HepG2 (cell line): ENCODE measurements around the gene MIDN. TPM values are rescaled to one million over a fixed set of nuclear protein-coding genes. Genes with fewer than 3 reads are reported as not detected.

Source experiments
- ATAC-seq: fragments of 200-7000 bp; cut with Tn5 transposase; 3 replicates; pipeline ENCODE4 v1.9.1; 2020; ENCODE audit warnings: mild to moderate bottlenecking, moderate library complexity
- BruUV-seq: library from RNA; stranded (reverse); fragments of 400-500 nt; replicated peaks from 2 replicates; lab custom pipeline; 2021; lab: Mats Ljungman, UMichigan
- CTCF ChIA-PET: fragments of 300-600 bp; formaldehyde crosslinking; extraction: SDS; loops from one replicate; lab custom pipeline; 2021; ENCODE audit warnings: low total read pairs, inconsistent platforms, low intra/inter-chr PET ratio; lab: Yijun Ruan, JAX
- POLR2A ChIA-PET: fragments of 350-600 bp; sonication (Branson Sonifier 250); formaldehyde crosslinking; loops from one replicate; lab custom pipeline; 2020; ENCODE audit warnings: antibody characterized with exemption, inconsistent platforms; lab: Yijun Ruan, JAX
- DNase-seq: peaks from one replicate; pipeline ENCODE4 v3.0.0-alpha.2; 2015; ENCODE audit warnings: low spot score
- FAIRE-seq: peaks from 3 replicates; lab custom pipeline; 2011; peaks lifted over from hg19 to GRCh38; lab: Jason Lieb, UNC
- H2AFZ ChIP-seq: one replicate; pipeline ENCODE4 v1.6.1; 2011; ENCODE audit warnings: low read length, inconsistent platforms
- H3K27ac ChIP-seq: fragments of 300-600 bp; 3 replicates; pipeline ENCODE4 v1.8.0; 2011; ENCODE audit warnings: mixed run types, mild to moderate bottlenecking, mixed read lengths, low read length, inconsistent platforms; ENCODE audit not compliant: insufficient read depth; ENCODE audit errors: extremely low read length
- H3K27me3 ChIP-seq, 2 experiments: fragments of 200-600 bp in 1 of 2; 2 replicates in 1 of 2; 3 replicates in 1 of 2; pipeline versions ENCODE4 v1.6.0 to v1.8.0; 2011; ENCODE audit warnings: low read length in 2 of 2, mild to moderate bottlenecking in 2 of 2, moderate library complexity in 2 of 2, inconsistent platforms in 1 of 2; ENCODE audit not compliant: insufficient read depth in 2 of 2, control insufficient read depth in 1 of 2
- H3K36me3 ChIP-seq, 2 experiments: fragments of 200-600 bp in 1 of 2; replicated peaks in 1 of 2; 2 replicates in 1 of 2; 3 replicates in 1 of 2; pipeline versions ENCODE4 v1.5.1 to v1.8.0; 2011; ENCODE audit warnings: low read length in 2 of 2, inconsistent platforms in 1 of 2; ENCODE audit not compliant: insufficient read depth in 2 of 2, control insufficient read depth in 1 of 2
- H3K4me1 ChIP-seq: 2 replicates; pipeline ENCODE4 v1.5.1; 2012; ENCODE audit warnings: low read length, inconsistent platforms; ENCODE audit not compliant: insufficient read depth
- H3K4me2 ChIP-seq: 2 replicates; pipeline ENCODE4 v1.6.0; 2011; ENCODE audit warnings: low read depth, low read length, inconsistent platforms
- H3K4me3 ChIP-seq, 3 experiments: fragments of 200-600 bp in 1 of 3; sonication (generic), shearing (Covaris generic) in 1 of 3; replicated peaks in 1 of 3; 2 replicates each; pipeline ENCODE4 v1.5.1; 2011 to 2016; ENCODE audit warnings: low read length in 3 of 3, inconsistent platforms in 2 of 3, low read depth in 2 of 3, mild to moderate bottlenecking in 2 of 3, control low read depth in 1 of 3, mixed read lengths in 1 of 3; ENCODE audit not compliant: insufficient read depth in 1 of 3
- H3K79me2 ChIP-seq: one replicate; pipeline ENCODE4 v1.6.1; 2011; ENCODE audit warnings: low read length, inconsistent platforms; ENCODE audit not compliant: insufficient read depth
- H3K9ac ChIP-seq: 2 replicates; pipeline ENCODE4 v1.6.0; 2011; ENCODE audit warnings: mild to moderate bottlenecking, low read depth, low read length, inconsistent platforms; ENCODE audit not compliant: insufficient read depth
- H3K9me3 ChIP-seq: 2 replicates; pipeline ENCODE4 v1.5.1; 2012; ENCODE audit warnings: mild to moderate bottlenecking, low read length
- H4K20me1 ChIP-seq: 2 replicates; pipeline ENCODE4 v1.6.0; 2011; ENCODE audit warnings: inconsistent platforms, mild to moderate bottlenecking, low read length, moderate library complexity; ENCODE audit not compliant: insufficient read depth
- ETV5 ChIP-seq: IDR thresholded peaks from 2 replicates; pipeline ENCODE4 v1.6.1; 2018; ENCODE audit warnings: missing biosample characterization, missing genetic modification reagents, inconsistent platforms, borderline replicate concordance
- SMARCE1 ChIP-seq: fragments of 450-650 bp; IDR thresholded peaks from 2 replicates; pipeline ENCODE4 v1.6.1; 2017; ENCODE audit warnings: borderline replicate concordance
- TCF12 ChIP-seq, 2 experiments: fragments of 450-650 bp in 1 of 2; sonication (generic) in 1 of 2; formaldehyde crosslinking in 1 of 2; IDR thresholded peaks; 2 replicates each; pipeline versions ENCODE4 v1.6.1 to v1.8.0; 2017 to 2022; ENCODE audit warnings: antibody characterized with exemption in 1 of 2, mild to moderate bottlenecking in 1 of 2, missing genetic modification reagents in 1 of 2, moderate library complexity in 1 of 2
- ZFY ChIP-seq: sonication (generic); formaldehyde crosslinking; IDR thresholded peaks from 2 replicates; pipeline ENCODE4 v1.4.0; 2020; ENCODE audit warnings: missing genetic modification reagents
- WGBS: methylation state at CpG from one replicate; pipeline ENCODE4 v1.1.6; 2017; ENCODE audit warnings: low lambda C conversion rate; 5-methylcytosine and 5-hydroxymethylcytosine counted together
- in situ Hi-C: cut with HindIII; loops from 2 replicates; pipeline ENCODE4 v1.10.0; 2017; ENCODE audit warnings: low pct_unique_long_range_greater_than_20kb; ENCODE audit not compliant: extremely low pct_ligation_motif_present
- intact Hi-C: fragments of 100-400 bp; cut with micrococcal nuclease; formaldehyde crosslinking; loops from one replicate; pipeline ENCODE4 v1.10.0; 2022; ENCODE audit not compliant: unreplicated experiment
- polyA plus RNA-seq, 8 experiments: library from polyadenylated mRNA; depleted of rRNA in 3 of 8; stranded (reverse) in 7 of 8; unstranded in 1 of 8; fragments of >200 nt; fragmentation: Illumina TruSeq in 4 of 8; extraction: Trizol in 4 of 8; gene quantifications; 2 replicates each; pipeline versions ENCODE4 v1.2.1 to v1.2.3, GENCODE V29; 2011 to 2016; ENCODE audit warnings: low read depth in 4 of 8, missing spikeins in 1 of 8, mixed read lengths in 1 of 8; ENCODE audit not compliant: insufficient read depth in 1 of 8
- total RNA-seq, 5 experiments: library from RNA; depleted of rRNA; stranded (reverse); fragments of >200 nt; fragmentation: Illumina TruSeq; extraction: Trizol; gene quantifications; 2 replicates each; pipeline ENCODE4 v1.2.3, GENCODE V29; 2016; ENCODE audit warnings: low read depth in 1 of 5
- TF ChIP-seq, protein P1 (sequence below): IDR thresholded peaks from 2 replicates; pipeline ENCODE4 v1.6.1; 2016
- TF ChIP-seq, protein P2 (sequence below): sonication (generic); formaldehyde crosslinking; IDR thresholded peaks from 2 replicates; pipeline ENCODE4 v1.4.0; 2020; ENCODE audit warnings: missing genetic modification reagents
- TF ChIP-seq, protein P3 (sequence below): IDR thresholded peaks from 2 replicates; pipeline ENCODE4 v1.6.1; 2016; ENCODE audit warnings: missing genetic modification reagents, missing compliant biosample characterization
- TF ChIP-seq, protein P4 (sequence below), 2 experiments: sonication (generic) in 1 of 2; formaldehyde crosslinking in 1 of 2; IDR thresholded peaks; 2 replicates each; pipeline versions ENCODE4 v1.6.1 to v1.9.0; 2014 to 2022; ENCODE audit warnings: antibody characterized with exemption in 1 of 2, borderline replicate concordance in 1 of 2, inconsistent platforms in 1 of 2, low read depth in 1 of 2, missing genetic modification reagents in 1 of 2

MIDN gene
- total and polyA plus RNA-seq, 2 of the 13 experiments (the other 11 are each of a cell fraction or from before 2014, with no cell fraction given), result 8.4 to 18.0 TPM

DNA sequence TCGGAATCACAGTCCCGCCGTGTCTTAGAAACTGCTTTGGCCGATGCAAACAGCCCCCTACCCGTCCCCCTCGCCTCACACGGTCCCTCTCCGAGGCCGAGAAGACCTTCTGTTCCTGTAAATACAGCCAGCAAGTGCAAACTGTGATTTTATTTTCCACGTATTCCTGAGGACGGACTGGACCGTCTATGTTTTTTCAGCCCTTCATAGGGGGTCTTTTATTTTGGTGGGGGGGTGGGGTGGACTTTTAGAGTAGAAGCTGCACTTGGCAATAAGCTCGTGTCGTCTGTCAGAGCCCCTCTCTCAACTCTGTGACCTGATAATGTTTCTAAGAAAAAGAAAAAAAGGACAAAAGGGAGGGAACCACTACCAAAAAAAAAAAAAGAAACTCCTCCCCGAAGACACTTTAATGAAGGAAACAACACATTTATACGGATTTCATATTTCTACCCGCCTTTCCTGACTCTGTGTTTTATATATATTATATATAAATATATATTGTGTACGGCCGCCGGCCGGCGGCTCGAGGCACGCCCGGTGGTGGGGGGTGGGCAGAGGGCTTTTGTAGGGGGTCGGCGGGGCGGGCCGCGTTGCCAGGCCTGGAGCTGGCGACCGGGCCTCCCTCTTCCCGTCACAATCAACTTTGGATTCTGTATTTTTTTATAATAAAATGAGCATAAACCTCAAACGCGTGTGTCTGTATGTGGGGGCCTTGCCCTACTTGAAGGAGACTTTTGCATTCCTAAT, 52.5 kb downstream of the MIDN start:
- ChIA-PET POLR2A (interaction anchor here (1.2 to 1.4 kb wide), 2 partner anchors 10 to 73 kb away, joined by 3 to 4 read pairs; no protein-coding TSS in a partner anchor), CTCF (no interaction called here)
- H4K20me1 ChIP-seq, result no peaks in the 10 kb centered on the region
- H3K4me3 ChIP-seq, result no peak overlapping the region
- peaks cover 0 to 2% of the 10 kb centered on the region in 2 experiments; a peak in 2 of 5 replicates for H3K36me3 ChIP-seq
- in situ Hi-C loops, result no loop called here
- TSS peak; percentile 53 for BruUV-seq
- intact Hi-C loops, result no loop called here
- H2AFZ ChIP-seq, result no peak overlapping the region
- no peak overlapping the region for H3K4me2 ChIP-seq
- FAIRE-seq (no peak), DNase-seq (no peak), ATAC-seq (no peak)
- no peak overlapping the region for H3K27ac ChIP-seq
- H3K9me3 ChIP-seq, result no peaks in the 10 kb centered on the region
- no peaks in the 10 kb centered on the region for H3K27me3 ChIP-seq
- H3K79me2 ChIP-seq, result no peaks in the 10 kb centered on the region
- no peak overlapping the region for H3K9ac ChIP-seq
- peaks cover 23% of the 10 kb centered on the region for H3K4me1 ChIP-seq
- WGBS, result 96% methylated on average over 35 of the region's 35 CpGs
- no peak for TF ChIP-seq TCF12 (IDR thresholded peaks at IDR 0.05)
- no peak for TF ChIP-seq TCF12 (CRISPR knock-in tag; IDR thresholded peaks at IDR 0.05)
- TF ChIP-seq, protein P1, sequence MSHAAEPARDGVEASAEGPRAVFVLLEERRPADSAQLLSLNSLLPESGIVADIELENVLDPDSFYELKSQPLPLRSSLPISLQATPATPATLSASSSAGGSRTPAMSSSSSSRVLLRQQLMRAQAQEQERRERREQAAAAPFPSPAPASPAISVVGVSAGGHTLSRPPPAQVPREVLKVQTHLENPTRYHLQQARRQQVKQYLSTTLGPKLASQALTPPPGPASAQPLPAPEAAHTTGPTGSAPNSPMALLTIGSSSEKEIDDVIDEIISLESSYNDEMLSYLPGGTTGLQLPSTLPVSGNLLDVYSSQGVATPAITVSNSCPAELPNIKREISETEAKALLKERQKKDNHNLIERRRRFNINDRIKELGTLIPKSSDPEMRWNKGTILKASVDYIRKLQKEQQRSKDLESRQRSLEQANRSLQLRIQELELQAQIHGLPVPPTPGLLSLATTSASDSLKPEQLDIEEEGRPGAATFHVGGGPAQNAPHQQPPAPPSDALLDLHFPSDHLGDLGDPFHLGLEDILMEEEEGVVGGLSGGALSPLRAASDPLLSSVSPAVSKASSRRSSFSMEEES (CRISPR knock-in tag), result no peak
- TF ChIP-seq, protein P2, sequence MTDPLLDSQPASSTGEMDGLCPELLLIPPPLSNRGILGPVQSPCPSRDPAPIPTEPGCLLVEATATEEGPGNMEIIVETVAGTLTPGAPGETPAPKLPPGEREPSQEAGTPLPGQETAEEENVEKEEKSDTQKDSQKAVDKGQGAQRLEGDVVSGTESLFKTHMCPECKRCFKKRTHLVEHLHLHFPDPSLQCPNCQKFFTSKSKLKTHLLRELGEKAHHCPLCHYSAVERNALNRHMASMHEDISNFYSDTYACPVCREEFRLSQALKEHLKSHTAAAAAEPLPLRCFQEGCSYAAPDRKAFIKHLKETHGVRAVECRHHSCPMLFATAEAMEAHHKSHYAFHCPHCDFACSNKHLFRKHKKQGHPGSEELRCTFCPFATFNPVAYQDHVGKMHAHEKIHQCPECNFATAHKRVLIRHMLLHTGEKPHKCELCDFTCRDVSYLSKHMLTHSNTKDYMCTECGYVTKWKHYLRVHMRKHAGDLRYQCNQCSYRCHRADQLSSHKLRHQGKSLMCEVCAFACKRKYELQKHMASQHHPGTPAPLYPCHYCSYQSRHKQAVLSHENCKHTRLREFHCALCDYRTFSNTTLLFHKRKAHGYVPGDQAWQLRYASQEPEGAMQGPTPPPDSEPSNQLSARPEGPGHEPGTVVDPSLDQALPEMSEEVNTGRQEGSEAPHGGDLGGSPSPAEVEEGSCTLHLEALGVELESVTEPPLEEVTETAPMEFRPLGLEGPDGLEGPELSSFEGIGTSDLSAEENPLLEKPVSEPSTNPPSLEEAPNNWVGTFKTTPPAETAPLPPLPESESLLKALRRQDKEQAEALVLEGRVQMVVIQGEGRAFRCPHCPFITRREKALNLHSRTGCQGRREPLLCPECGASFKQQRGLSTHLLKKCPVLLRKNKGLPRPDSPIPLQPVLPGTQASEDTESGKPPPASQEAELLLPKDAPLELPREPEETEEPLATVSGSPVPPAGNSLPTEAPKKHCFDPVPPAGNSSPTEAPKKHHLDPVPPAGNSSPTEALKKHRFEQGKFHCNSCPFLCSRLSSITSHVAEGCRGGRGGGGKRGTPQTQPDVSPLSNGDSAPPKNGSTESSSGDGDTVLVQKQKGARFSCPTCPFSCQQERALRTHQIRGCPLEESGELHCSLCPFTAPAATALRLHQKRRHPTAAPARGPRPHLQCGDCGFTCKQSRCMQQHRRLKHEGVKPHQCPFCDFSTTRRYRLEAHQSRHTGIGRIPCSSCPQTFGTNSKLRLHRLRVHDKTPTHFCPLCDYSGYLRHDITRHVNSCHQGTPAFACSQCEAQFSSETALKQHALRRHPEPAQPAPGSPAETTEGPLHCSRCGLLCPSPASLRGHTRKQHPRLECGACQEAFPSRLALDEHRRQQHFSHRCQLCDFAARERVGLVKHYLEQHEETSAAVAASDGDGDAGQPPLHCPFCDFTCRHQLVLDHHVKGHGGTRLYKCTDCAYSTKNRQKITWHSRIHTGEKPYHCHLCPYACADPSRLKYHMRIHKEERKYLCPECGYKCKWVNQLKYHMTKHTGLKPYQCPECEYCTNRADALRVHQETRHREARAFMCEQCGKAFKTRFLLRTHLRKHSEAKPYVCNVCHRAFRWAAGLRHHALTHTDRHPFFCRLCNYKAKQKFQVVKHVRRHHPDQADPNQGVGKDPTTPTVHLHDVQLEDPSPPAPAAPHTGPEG (CRISPR knock-in tag), result no peak
- TF ChIP-seq, protein P3, sequence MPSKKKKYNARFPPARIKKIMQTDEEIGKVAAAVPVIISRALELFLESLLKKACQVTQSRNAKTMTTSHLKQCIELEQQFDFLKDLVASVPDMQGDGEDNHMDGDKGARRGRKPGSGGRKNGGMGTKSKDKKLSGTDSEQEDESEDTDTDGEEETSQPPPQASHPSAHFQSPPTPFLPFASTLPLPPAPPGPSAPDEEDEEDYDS (CRISPR knock-in tag), result no peak
- TF ChIP-seq, protein P4, sequence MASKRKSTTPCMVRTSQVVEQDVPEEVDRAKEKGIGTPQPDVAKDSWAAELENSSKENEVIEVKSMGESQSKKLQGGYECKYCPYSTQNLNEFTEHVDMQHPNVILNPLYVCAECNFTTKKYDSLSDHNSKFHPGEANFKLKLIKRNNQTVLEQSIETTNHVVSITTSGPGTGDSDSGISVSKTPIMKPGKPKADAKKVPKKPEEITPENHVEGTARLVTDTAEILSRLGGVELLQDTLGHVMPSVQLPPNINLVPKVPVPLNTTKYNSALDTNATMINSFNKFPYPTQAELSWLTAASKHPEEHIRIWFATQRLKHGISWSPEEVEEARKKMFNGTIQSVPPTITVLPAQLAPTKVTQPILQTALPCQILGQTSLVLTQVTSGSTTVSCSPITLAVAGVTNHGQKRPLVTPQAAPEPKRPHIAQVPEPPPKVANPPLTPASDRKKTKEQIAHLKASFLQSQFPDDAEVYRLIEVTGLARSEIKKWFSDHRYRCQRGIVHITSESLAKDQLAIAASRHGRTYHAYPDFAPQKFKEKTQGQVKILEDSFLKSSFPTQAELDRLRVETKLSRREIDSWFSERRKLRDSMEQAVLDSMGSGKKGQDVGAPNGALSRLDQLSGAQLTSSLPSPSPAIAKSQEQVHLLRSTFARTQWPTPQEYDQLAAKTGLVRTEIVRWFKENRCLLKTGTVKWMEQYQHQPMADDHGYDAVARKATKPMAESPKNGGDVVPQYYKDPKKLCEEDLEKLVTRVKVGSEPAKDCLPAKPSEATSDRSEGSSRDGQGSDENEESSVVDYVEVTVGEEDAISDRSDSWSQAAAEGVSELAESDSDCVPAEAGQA (IDR thresholded peaks at IDR 0.05; ENCODE audit: low read depth), result no peak
- TF ChIP-seq, protein P4 (CRISPR knock-in tag; IDR thresholded peaks at IDR 0.05; ENCODE audit: borderline replicate concordance), result no peak
- no peak for TF ChIP-seq ETV5 (CRISPR knock-in tag)
- TF ChIP-seq SMARCE1, result no peak
- no peak for TF ChIP-seq ZFY
